ENCODE measurements around the gene ANKRD18B. TPM values are rescaled to one million over a fixed set of nuclear protein-coding genes. Genes with fewer than 3 reads are reported as not detected.
A peak's percentile ranks its signal among the peaks of the same experiment; 100 is the strongest.
"Not testable (repeated sequence)": the region's sequence is repeated elsewhere in the genome, so short reads cannot be mapped to it uniquely, and the experiment has no call there.

Gene ANKRD18B
- total RNA-seq, 1 donor from 2014 or later = not detected

GRCh38 chr9:33516397-33516796, 7.7 kb upstream of the ANKRD18B start:
- H3K27me3 Mint-ChIP-seq; H3K4me3 Mint-ChIP-seq; H3K4me1 Mint-ChIP-seq; ATAC-seq (ENCODE audit: low read depth); H3K36me3 Mint-ChIP-seq (ENCODE audit: low read depth); H3K27ac Mint-ChIP-seq; DNase-seq; H3K9me3 Mint-ChIP-seq; intact Hi-C loops (cut with micrococcal nuclease); CTCF ChIA-PET; POLR2A ChIA-PET: not testable (repeated sequence)

DNA sequence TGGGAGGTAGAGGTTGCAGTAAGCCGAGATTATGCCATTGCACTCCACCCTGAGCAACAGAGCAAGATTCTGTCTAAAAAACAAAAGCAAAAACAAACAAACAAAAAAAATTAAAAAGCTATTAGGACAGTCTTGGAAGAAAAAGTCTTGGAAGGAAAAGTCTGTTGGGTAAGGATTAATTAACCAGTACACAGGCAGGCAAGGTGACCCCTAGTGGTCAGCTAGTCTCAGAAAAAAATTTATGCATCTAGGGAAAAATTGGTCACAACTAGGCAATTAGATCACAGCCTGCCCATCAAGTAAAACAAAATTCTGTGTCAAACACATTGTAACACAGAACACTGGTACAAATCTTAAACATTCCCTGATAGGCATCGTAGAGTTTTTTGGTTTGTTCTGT, 6.7 kb upstream of the ANKRD18B start:
- no peak for DNase-seq
- Mint-ChIP-seq H3K36me3 (ENCODE audit: low read depth) (no peaks in the 10 kb centered on the region), H3K4me1 (no peaks in the 10 kb centered on the region), H3K9me3 (no peaks in the 10 kb centered on the region), H3K4me3 (no peak overlapping the region), H3K27ac (no peak overlapping the region), H3K27me3 (peaks cover 13% of the 10 kb centered on the region)
- no peak for TF ChIP-seq CTCF (IDR thresholded peaks at IDR 0.05)
- ChIA-PET CTCF (interaction anchor here (0.7 to 1.4 kb wide), 3 partner anchors 45 to 142 kb away, joined by 3 read pairs; no protein-coding TSS in a partner anchor), POLR2A (no interaction called here)
- no peak for ATAC-seq (ENCODE audit: low read depth)
- intact Hi-C loops (cut with micrococcal nuclease) = loop anchor here (1.0 kb wide), 1 partner anchor 114 kb away; no protein-coding TSS in a partner anchor

GRCh38 chr9:33517934-33518577, 6.0 kb upstream of the ANKRD18B start:
- H3K4me3 Mint-ChIP-seq; H3K9me3 Mint-ChIP-seq; POLR2A ChIA-PET; H3K27ac Mint-ChIP-seq; H3K4me1 Mint-ChIP-seq; H3K36me3 Mint-ChIP-seq (ENCODE audit: low read depth); ATAC-seq (ENCODE audit: low read depth); DNase-seq: not testable (repeated sequence)
- CTCF ChIA-PET = interaction anchor here (0.8 to 1.4 kb wide), 2 partner anchors 114 to 143 kb away, joined by 3 read pairs; no protein-coding TSS in a partner anchor
- peaks cover 13% of the 10 kb centered on the region for H3K27me3 Mint-ChIP-seq
- intact Hi-C loops (cut with micrococcal nuclease) = loop anchor here (1.0 kb wide), 1 partner anchor 115 kb away; no protein-coding TSS in a partner anchor

GRCh38 chr9:33521861-33522260, 2.2 kb upstream of the ANKRD18B start:
- H3K36me3 Mint-ChIP-seq (ENCODE audit: low read depth); intact Hi-C loops (cut with micrococcal nuclease); H3K9me3 Mint-ChIP-seq; POLR2A ChIA-PET; DNase-seq; H3K27ac Mint-ChIP-seq; ATAC-seq (ENCODE audit: low read depth); H3K4me3 Mint-ChIP-seq; H3K4me1 Mint-ChIP-seq; CTCF ChIA-PET: not testable (repeated sequence)
- peaks cover 25% of the 10 kb centered on the region for H3K27me3 Mint-ChIP-seq

- Mint-ChIP-seq H3K27me3 (peaks cover 23% of the 10 kb centered on the region), H3K4me3 (peak overlapping the region; percentile 71), H3K9me3 (no peaks in the 10 kb centered on the region), H3K4me1 (peaks cover 5% of the 10 kb centered on the region), H3K36me3 (ENCODE audit: low read depth) (no peaks in the 10 kb centered on the region), H3K27ac (no peak overlapping the region)
- ChIA-PET POLR2A (no interaction called here), CTCF (no interaction called here)
- ATAC-seq (ENCODE audit: low read depth) (no peak), DNase-seq (no peak)
- no peak for TF ChIP-seq CTCF (IDR thresholded peaks at IDR 0.05)
- intact Hi-C loops (cut with micrococcal nuclease) = no loop called here
Measured at GRCh38 chr9:33524306-33524947, 376 bp downstream of the ANKRD18B start.

DNA sequence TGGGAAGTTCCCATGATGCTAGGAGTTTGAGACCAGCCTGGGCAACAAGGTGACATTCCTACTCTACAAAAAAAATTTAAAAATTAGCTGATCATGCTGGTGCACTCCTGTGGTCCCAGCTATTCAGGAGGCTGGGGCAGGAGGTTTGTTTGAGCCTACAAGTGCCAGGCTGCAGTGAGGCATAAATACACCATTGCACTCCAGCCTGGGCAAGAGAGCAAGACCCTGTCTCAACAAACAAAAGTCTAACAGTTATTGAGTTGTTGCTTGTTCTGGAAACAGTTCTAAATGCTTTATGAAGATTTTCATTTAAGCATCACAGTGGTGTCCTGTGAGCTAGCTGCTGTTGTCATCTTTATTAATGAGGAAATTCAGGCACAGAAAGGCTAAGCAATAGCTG, 4.0 kb downstream of the ANKRD18B start:
- DNase-seq; POLR2A ChIA-PET; H3K4me3 Mint-ChIP-seq; CTCF ChIA-PET; H3K27ac Mint-ChIP-seq; H3K4me1 Mint-ChIP-seq; intact Hi-C loops (cut with micrococcal nuclease); H3K9me3 Mint-ChIP-seq; ATAC-seq (ENCODE audit: low read depth); H3K36me3 Mint-ChIP-seq (ENCODE audit: low read depth): not testable (repeated sequence)
- peaks cover 18% of the 10 kb centered on the region for H3K27me3 Mint-ChIP-seq

DNA sequence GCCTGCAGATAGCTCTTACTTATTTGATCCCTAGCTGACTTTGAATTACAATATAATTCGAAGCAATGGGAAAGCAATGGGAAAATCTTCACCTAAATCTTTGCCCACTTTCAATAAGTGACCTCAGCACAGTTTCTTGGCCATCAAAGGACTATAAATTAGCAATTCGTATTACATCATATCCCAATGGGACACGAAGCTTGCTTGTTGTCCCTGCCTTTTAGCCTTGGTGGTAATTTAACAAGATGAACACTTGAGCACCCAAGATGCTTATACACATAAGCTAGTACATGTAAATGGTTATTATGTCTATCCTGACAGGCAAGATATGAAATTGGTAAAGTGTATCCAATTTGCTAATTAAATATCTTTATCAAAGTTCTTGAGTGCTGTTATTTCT, 9.9 kb downstream of the ANKRD18B start:
- ATAC-seq (ENCODE audit: low read depth); intact Hi-C loops (cut with micrococcal nuclease); H3K4me3 Mint-ChIP-seq; H3K36me3 Mint-ChIP-seq (ENCODE audit: low read depth); H3K9me3 Mint-ChIP-seq; H3K4me1 Mint-ChIP-seq; CTCF ChIA-PET; H3K27me3 Mint-ChIP-seq; DNase-seq; POLR2A ChIA-PET; H3K27ac Mint-ChIP-seq: not testable (repeated sequence)

Data from activated B cell treated with CpG ODN at 0.5 μM for 24 hours (primary cell).